ENCODE data around the gene FAM240A.

FAM240A gene

GRCh38 chr3:46675426-46675825 is 63.1 kb downstream of the FAM240A start:
- DNase-seq (ENCODE audit: low spot score), result no peak
